ENCODE data around the gene CXCL11. TPM values are rescaled to one million over a fixed set of nuclear protein-coding genes. Genes with fewer than 3 reads are reported as not detected.

Gene CXCL11
- polyA plus RNA-seq, 1 donor (not counting 4 experiments of a cell fraction or from before 2014, with no cell fraction given) = 0.93 TPM

GRCh38 chr4:75997946-75998345, 37.9 kb downstream of the CXCL11 start:
- Histone ChIP-seq H3K27ac (ENCODE audit: control insufficient read depth, insufficient read depth, low read length) (no peak overlapping the region), H4K20me1 (ENCODE audit: control insufficient read depth, extremely low read depth, insufficient read depth, low read length) (no peaks in the 10 kb centered on the region), H3K9me1 (ENCODE audit: control insufficient read depth, extremely low read depth, insufficient read depth, low read length) (no peaks in the 10 kb centered on the region), H3K79me2 (ENCODE audit: control insufficient read depth, insufficient read depth, low read length) (no peaks in the 10 kb centered on the region), H3K9me3 (ENCODE audit: control insufficient read depth, low read depth, low read length) (no peaks in the 10 kb centered on the region), H3K27me3 (ENCODE audit: control insufficient read depth, extremely low read depth, insufficient read depth, low read length) (no peaks in the 10 kb centered on the region), H3K4me3 (ENCODE audit: control insufficient read depth in 2 of 3, extremely low read depth in 1 of 3, insufficient read depth in 2 of 3, low read depth in 1 of 3, low read length in 3 of 3) (no peak overlapping the region), H2AFZ (ENCODE audit: control insufficient read depth, low read length) (no peak overlapping the region), H3K36me3 (ENCODE audit: control insufficient read depth in 2 of 2, extremely low read depth in 1 of 2, insufficient read depth in 2 of 2, low read length in 2 of 2) (no peaks in the 10 kb centered on the region), H3K4me2 (ENCODE audit: control insufficient read depth, extremely low read depth, insufficient read depth, low read depth, low read length) (no peak overlapping the region), H3K9ac (ENCODE audit: control insufficient read depth, extremely low read depth, insufficient read depth, low read length) (no peak overlapping the region), H3K4me1 (ENCODE audit: control insufficient read depth, extremely low read depth, insufficient read depth, low read length) (no peaks in the 10 kb centered on the region)
- dilution Hi-C loops (cut with MboI; ENCODE audit: extremely low pct_ligation_motif_present, low sequenced_read_pairs) = no loop called here
- TF ChIP-seq CTCF (optimal IDR thresholded peaks at IDR 0.05 in 1 of 3, IDR thresholded peaks at IDR 0.05 in 1 of 3, conservative IDR thresholded peaks at IDR 0.05 in 1 of 3; ENCODE audit: extremely low read depth in 1 of 3, insufficient read depth in 2 of 3, low read length in 3 of 3) (no peak), EZH2 (IDR thresholded peaks at IDR 0.05; ENCODE audit: low read length) (no peak)
- DNase-seq (ENCODE audit: low read depth, low spot score) (no peak), FAIRE-seq (no peak)

GRCh38 chr4:75997081-75997480, 38.8 kb downstream of the CXCL11 start:
- dilution Hi-C loops (cut with MboI; ENCODE audit: extremely low pct_ligation_motif_present, low sequenced_read_pairs) = no loop called here
- no peaks in the 10 kb centered on the region for H3K79me2 ChIP-seq (ENCODE audit: control insufficient read depth, insufficient read depth, low read length)
- no peaks in the 10 kb centered on the region for H3K36me3 ChIP-seq (ENCODE audit: control insufficient read depth in 2 of 2, extremely low read depth in 1 of 2, insufficient read depth in 2 of 2, low read length in 2 of 2)
- no peaks in the 10 kb centered on the region for H3K9me1 ChIP-seq (ENCODE audit: control insufficient read depth, extremely low read depth, insufficient read depth, low read length)
- no peak for DNase-seq (ENCODE audit: low read depth, low spot score)
- TF ChIP-seq CTCF (optimal IDR thresholded peaks at IDR 0.05 in 1 of 3, IDR thresholded peaks at IDR 0.05 in 1 of 3, conservative IDR thresholded peaks at IDR 0.05 in 1 of 3; ENCODE audit: extremely low read depth in 1 of 3, insufficient read depth in 2 of 3, low read length in 3 of 3) (no peak), EZH2 (IDR thresholded peaks at IDR 0.05; ENCODE audit: low read length) (no peak)
- FAIRE-seq = no peak
- no peaks in the 10 kb centered on the region for H3K4me1 ChIP-seq (ENCODE audit: control insufficient read depth, extremely low read depth, insufficient read depth, low read length)
- no peak overlapping the region for H3K4me3 ChIP-seq (ENCODE audit: control insufficient read depth in 2 of 3, extremely low read depth in 1 of 3, insufficient read depth in 2 of 3, low read depth in 1 of 3, low read length in 3 of 3)
- H2AFZ ChIP-seq (ENCODE audit: control insufficient read depth, low read length) = no peak overlapping the region
- H3K9me3 ChIP-seq (ENCODE audit: control insufficient read depth, low read depth, low read length) = no peaks in the 10 kb centered on the region
- no peak overlapping the region for H3K27ac ChIP-seq (ENCODE audit: control insufficient read depth, insufficient read depth, low read length)
- H3K4me2 ChIP-seq (ENCODE audit: control insufficient read depth, extremely low read depth, insufficient read depth, low read depth, low read length) = no peak overlapping the region
- H4K20me1 ChIP-seq (ENCODE audit: control insufficient read depth, extremely low read depth, insufficient read depth, low read length) = no peaks in the 10 kb centered on the region
- no peaks in the 10 kb centered on the region for H3K27me3 ChIP-seq (ENCODE audit: control insufficient read depth, extremely low read depth, insufficient read depth, low read length)
- no peak overlapping the region for H3K9ac ChIP-seq (ENCODE audit: control insufficient read depth, extremely low read depth, insufficient read depth, low read length)

Measured in keratinocyte (primary cell).